ENCODE measurements around the gene AFMID. TPM values are rescaled to one million over a fixed set of nuclear protein-coding genes. Genes with fewer than 3 reads are reported as not detected.

Gene AFMID
- total RNA-seq, 1 experiment from 2014 or later: 65.8 TPM

GRCh38 chr17:78159575-78160158 lies 27.5 kb upstream of the AFMID start:
- DNase-seq (ENCODE audit: low read depth, low spot score): no peak
- no peak overlapping the region for H3K9ac ChIP-seq (ENCODE audit: low read length)
- ChIA-PET RAD21 (ENCODE audit: low non-redundant PET in 1 of 2, low total read pairs in 2 of 2, uncharacterized antibody in 2 of 2, unreplicated experiment in 2 of 2) (no interaction called here), POLR2A (no interaction called here), CTCF (no interaction called here)
- no peak for TF ChIP-seq ELF1 (IDR thresholded peaks at IDR 0.05; ENCODE audit: borderline replicate concordance, low read depth)
- no peak for TF ChIP-seq ZBTB33 (IDR thresholded peaks at IDR 0.05; ENCODE audit: extremely low read depth, insufficient replicate concordance, low read length)
- no peak for TF ChIP-seq SP1 (IDR thresholded peaks at IDR 0.05; ENCODE audit: low read depth)
- no peak for TF ChIP-seq MAX (IDR thresholded peaks at IDR 0.05)
- H2AFZ ChIP-seq (ENCODE audit: low read depth, low read length, poor library complexity, severe bottlenecking): no peak overlapping the region
- no TSS peak for BruUV-seq (replicated peaks)
- no peaks in the 10 kb centered on the region for H3K9me3 ChIP-seq (ENCODE audit: control insufficient read depth in 1 of 2, insufficient read depth in 1 of 2, low read depth in 1 of 2, low read length in 2 of 2)
- no peak overlapping the region for H3K4me2 ChIP-seq (ENCODE audit: low read length)
- intact Hi-C loops (cut with micrococcal nuclease): no loop called here
- H3K9me2 ChIP-seq (ENCODE audit: insufficient read depth): no peaks in the 10 kb centered on the region
- peaks cover 7 to 11% of the 10 kb centered on the region in 2 experiments; a peak in 3 of 4 replicates for H3K4me1 ChIP-seq (ENCODE audit: control insufficient read depth in 1 of 2, insufficient read depth in 2 of 2, low read length in 2 of 2)
- ATAC-seq: no peak
- no peaks in the 10 kb centered on the region for H3K79me2 ChIP-seq (ENCODE audit: insufficient read depth, low read length)
- no peak overlapping the region for H3K4me3 ChIP-seq (replicated peaks in 1 of 2; ENCODE audit: low read depth in 1 of 2, low read length in 2 of 2)
- H3K36me3 ChIP-seq (ENCODE audit: control insufficient read depth in 1 of 2, insufficient read depth in 2 of 2, low read length in 2 of 2): no peaks in the 10 kb centered on the region
- no peak overlapping the region for H3K27ac ChIP-seq (ENCODE audit: low read depth, low read length)
- no peaks in the 10 kb centered on the region for H3K27me3 ChIP-seq (ENCODE audit: insufficient read depth, low read length)
- H4K20me1 ChIP-seq (ENCODE audit: insufficient read depth): no peaks in the 10 kb centered on the region
